Rectal smooth muscle tissue (tissue), 1 donor: Measurements from ENCODE around the gene ACVR2A.
A peak's percentile ranks its signal among the peaks of the same experiment; 100 is the strongest.

ENCODE experiments used
- H3K27ac ChIP-seq: one replicate; pipeline ENCODE4 v1.7.0; 2013; ENCODE audit warnings: low read depth, low read length, inconsistent platforms
- H3K27me3 ChIP-seq: one replicate; pipeline ENCODE4 v1.7.0; 2013; ENCODE audit warnings: low read length; ENCODE audit not compliant: control insufficient read depth, insufficient read depth
- H3K36me3 ChIP-seq: one replicate; pipeline ENCODE4 v1.7.0; 2013; ENCODE audit warnings: low read length; ENCODE audit not compliant: control insufficient read depth, insufficient read depth
- H3K4me1 ChIP-seq: one replicate; pipeline ENCODE4 v1.7.0; 2013; ENCODE audit warnings: low read length; ENCODE audit not compliant: control insufficient read depth, insufficient read depth
- H3K4me3 ChIP-seq: one replicate; pipeline ENCODE4 v1.7.0; 2013; ENCODE audit warnings: low read length
- H3K9ac ChIP-seq: one replicate; pipeline ENCODE4 v1.7.0; 2013; ENCODE audit warnings: low read length

Gene ACVR2A

GRCh38 chr2:147863835-147864234 is 19.0 kb downstream of the ACVR2A start:
- Histone ChIP-seq H3K9ac (no peak overlapping the region), H3K27me3 (no peaks in the 10 kb centered on the region), H3K4me3 (no peak overlapping the region), H3K27ac (no peak overlapping the region), H3K36me3 (no peaks in the 10 kb centered on the region), H3K4me1 (peaks cover 5% of the 10 kb centered on the region)

DNA sequence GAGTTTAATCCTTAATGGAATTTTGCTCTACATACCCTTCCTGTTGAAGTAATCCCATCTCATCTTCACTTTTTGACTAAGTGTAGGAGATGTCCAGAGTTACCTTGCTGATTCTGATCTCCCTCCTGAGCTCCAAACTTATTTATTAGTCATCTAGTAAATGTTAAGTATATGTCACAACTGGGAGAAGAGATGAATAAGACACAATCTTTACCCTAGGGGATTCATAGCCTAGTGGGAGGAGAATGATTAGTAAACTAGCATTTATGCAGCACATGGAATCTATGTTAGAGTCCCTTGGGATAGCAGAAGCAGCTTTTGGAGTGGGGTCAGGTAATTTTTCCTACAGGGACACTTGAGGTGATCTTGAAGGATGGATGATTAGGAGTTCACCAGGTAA is 20.7 kb downstream of the ACVR2A start:
- Histone ChIP-seq H3K36me3 (no peaks in the 10 kb centered on the region), H3K9ac (no peak overlapping the region), H3K4me1 (no peaks in the 10 kb centered on the region), H3K4me3 (no peak overlapping the region), H3K27ac (no peak overlapping the region), H3K27me3 (no peaks in the 10 kb centered on the region)

GRCh38 chr2:147867050-147867449 is 22.2 kb downstream of the ACVR2A start:
- no peaks in the 10 kb centered on the region for H3K4me1 ChIP-seq

GRCh38 chr2:147869934-147870333 is 25.1 kb downstream of the ACVR2A start:
- Histone ChIP-seq H3K4me1 (no peaks in the 10 kb centered on the region), H3K4me3 (no peak overlapping the region), H3K27ac (no peak overlapping the region), H3K27me3 (no peaks in the 10 kb centered on the region), H3K36me3 (no peaks in the 10 kb centered on the region), H3K9ac (no peak overlapping the region)

More at GRCh38 chr2:147867050-147867449, 22.2 kb downstream of the ACVR2A start:
- H3K27ac ChIP-seq, result no peak overlapping the region
- no peak overlapping the region for H3K4me3 ChIP-seq
- no peaks in the 10 kb centered on the region for H3K27me3 ChIP-seq
- H3K36me3 ChIP-seq, result no peaks in the 10 kb centered on the region
- no peak overlapping the region for H3K9ac ChIP-seq

- H3K4me1 ChIP-seq, result peaks cover 3% of the 10 kb centered on the region
These were observed 28.1 kb downstream of the ACVR2A start for GRCh38 chr2:147872967-147873366.

DNA sequence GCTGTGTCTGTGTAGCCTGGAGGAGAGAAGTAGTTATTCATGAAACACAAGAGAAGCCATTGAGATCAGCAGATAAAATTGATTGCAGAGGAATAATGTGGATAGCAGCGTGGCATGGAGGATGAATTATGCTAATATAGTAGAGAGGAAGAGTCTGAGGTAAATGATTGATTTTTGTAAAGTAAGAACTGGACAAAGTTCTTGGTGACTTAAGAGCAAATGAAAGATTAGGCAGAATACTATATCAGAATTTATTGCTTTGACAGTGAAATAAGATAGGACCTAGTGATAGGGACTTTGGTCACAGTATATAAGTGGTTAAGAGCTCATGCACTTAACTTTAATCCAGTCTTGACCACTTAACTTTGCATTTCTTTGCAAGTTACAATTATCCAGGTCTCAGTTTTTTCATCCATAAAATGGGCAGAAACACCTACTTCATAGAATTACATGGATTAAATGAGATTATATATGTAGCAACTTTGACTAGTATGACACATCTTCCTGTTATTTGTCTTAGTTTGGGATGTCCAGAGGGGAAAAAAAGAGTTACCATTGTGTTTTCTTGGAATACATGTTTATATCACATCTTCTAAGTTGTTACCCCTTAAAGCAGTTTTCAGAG is 29.1 kb downstream of the ACVR2A start:
- peaks cover 3% of the 10 kb centered on the region for H3K4me1 ChIP-seq
- H3K27ac ChIP-seq, result no peak overlapping the region
- H3K4me3 ChIP-seq, result no peak overlapping the region
- no peak overlapping the region for H3K9ac ChIP-seq
- H3K27me3 ChIP-seq, result no peaks in the 10 kb centered on the region
- H3K36me3 ChIP-seq, result no peaks in the 10 kb centered on the region

More at GRCh38 chr2:147872967-147873366, 28.1 kb downstream of the ACVR2A start:
- Histone ChIP-seq H3K27me3 (no peaks in the 10 kb centered on the region), H3K36me3 (no peaks in the 10 kb centered on the region), H3K4me3 (no peak overlapping the region), H3K9ac (no peak overlapping the region), H3K27ac (no peak overlapping the region)

GRCh38 chr2:147879846-147880245 is 35.0 kb downstream of the ACVR2A start:
- no peak overlapping the region for H3K27ac ChIP-seq
- H3K27me3 ChIP-seq, result no peaks in the 10 kb centered on the region
- peaks cover 9% of the 10 kb centered on the region for H3K4me1 ChIP-seq
- H3K36me3 ChIP-seq, result no peaks in the 10 kb centered on the region
- no peak overlapping the region for H3K9ac ChIP-seq
- no peak overlapping the region for H3K4me3 ChIP-seq

DNA sequence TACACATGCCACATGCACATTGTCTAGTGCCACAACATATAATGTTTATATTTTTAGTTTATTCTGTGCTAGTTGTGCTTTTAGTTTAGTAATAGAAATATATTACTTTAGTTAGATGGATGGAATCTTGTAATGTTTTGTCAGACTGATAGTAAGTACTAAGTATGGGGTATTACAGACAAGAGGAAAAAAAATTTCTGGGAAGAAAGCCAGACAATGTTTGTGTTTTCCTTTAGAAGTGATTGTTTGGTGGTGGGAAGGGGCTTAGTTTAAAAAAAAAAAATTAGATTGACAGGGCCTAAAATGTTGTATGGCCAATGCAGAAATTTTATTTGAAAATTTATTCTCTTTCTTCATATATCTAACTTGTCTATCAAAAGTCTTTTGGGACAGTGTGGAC is 37.8 kb downstream of the ACVR2A start:
- H3K9ac ChIP-seq, result no peak overlapping the region
- peaks cover 11% of the 10 kb centered on the region for H3K4me1 ChIP-seq
- H3K27me3 ChIP-seq, result no peaks in the 10 kb centered on the region
- no peak overlapping the region for H3K4me3 ChIP-seq
- H3K27ac ChIP-seq, result no peak overlapping the region
- H3K36me3 ChIP-seq, result no peaks in the 10 kb centered on the region

GRCh38 chr2:147884830-147885229 is 40.0 kb downstream of the ACVR2A start:
- Histone ChIP-seq H3K4me3 (no peak overlapping the region), H3K27ac (peak overlapping the region; percentile 14), H3K27me3 (no peaks in the 10 kb centered on the region), H3K36me3 (no peaks in the 10 kb centered on the region), H3K9ac (no peak overlapping the region), H3K4me1 (peaks cover 11% of the 10 kb centered on the region)

DNA sequence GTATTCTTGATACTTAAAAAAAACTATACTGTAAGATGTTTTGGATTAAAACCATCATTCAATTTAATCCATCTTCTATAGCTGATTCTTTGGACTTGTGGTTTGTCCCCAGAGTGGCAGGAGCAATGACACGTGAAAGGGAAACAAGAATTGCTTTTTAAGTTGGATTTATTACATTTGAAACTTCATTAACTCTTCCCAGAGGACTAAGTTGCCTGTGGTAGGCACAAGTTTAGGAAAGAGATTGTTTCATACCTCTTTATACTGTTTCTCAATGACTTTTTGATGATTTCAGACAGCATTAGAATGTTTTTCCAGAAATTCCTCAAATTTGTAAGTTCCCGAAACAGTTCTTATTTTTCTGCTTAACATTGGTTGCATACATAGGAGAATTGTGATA is 41.3 kb downstream of the ACVR2A start:
- Histone ChIP-seq H3K9ac (no peak overlapping the region), H3K27me3 (no peaks in the 10 kb centered on the region), H3K27ac (no peak overlapping the region), H3K4me3 (no peak overlapping the region), H3K4me1 (peaks cover 8% of the 10 kb centered on the region), H3K36me3 (no peaks in the 10 kb centered on the region)

GRCh38 chr2:147888680-147889079 is 43.9 kb downstream of the ACVR2A start:
- Histone ChIP-seq H3K36me3 (no peaks in the 10 kb centered on the region), H3K27ac (no peak overlapping the region), H3K4me1 (peaks cover 8% of the 10 kb centered on the region), H3K27me3 (no peaks in the 10 kb centered on the region), H3K9ac (no peak overlapping the region), H3K4me3 (no peak overlapping the region)

- Histone ChIP-seq H3K4me3 (no peak overlapping the region), H3K4me1 (no peaks in the 10 kb centered on the region), H3K27ac (no peak overlapping the region), H3K9ac (no peak overlapping the region), H3K27me3 (no peaks in the 10 kb centered on the region), H3K36me3 (no peaks in the 10 kb centered on the region)
These were observed 59.2 kb downstream of the ACVR2A start for GRCh38 chr2:147904051-147904450.

GRCh38 chr2:147909178-147909577 is 64.3 kb downstream of the ACVR2A start:
- no peaks in the 10 kb centered on the region for H3K27me3 ChIP-seq
- H3K4me1 ChIP-seq, result peaks cover 7% of the 10 kb centered on the region
- H3K4me3 ChIP-seq, result no peak overlapping the region
- H3K9ac ChIP-seq, result no peak overlapping the region
- H3K36me3 ChIP-seq, result no peaks in the 10 kb centered on the region
- no peak overlapping the region for H3K27ac ChIP-seq
